ENCODE results near the gene ATP6V1G1. TPM values are rescaled to one million over a fixed set of nuclear protein-coding genes. Genes with fewer than 3 reads are reported as not detected.

Gene ATP6V1G1
- total and polyA plus RNA-seq, 2 experiments from 2014 or later, result 337 to 439 TPM

- peak overlapping the region; percentile 80 for H3K4me2 ChIP-seq
- peaks cover 21% of the 10 kb centered on the region for H3K4me1 ChIP-seq (ENCODE audit: insufficient read depth)
- 77% methylated on average over 7 of the region's 7 CpGs for WGBS (ENCODE audit: low lambda C conversion rate, missing lambda C conversion rate)
Measured at GRCh38 chr9:114613087-114613486, 25.5 kb downstream of the ATP6V1G1 start.

GRCh38 chr9:114613919-114614318, 26.4 kb downstream of the ATP6V1G1 start:
- H2AFZ ChIP-seq, result no peak overlapping the region
- H3K9me2 ChIP-seq (replicated peaks; ENCODE audit: insufficient read depth), result no peaks in the 10 kb centered on the region
- no peaks in the 10 kb centered on the region for H3K9me3 ChIP-seq (ENCODE audit: low read depth)
- DNase-seq (ENCODE audit: low spot score), result no peak
- H3K36me3 ChIP-seq (replicated peaks; ENCODE audit: insufficient read depth, low read depth), result no peaks in the 10 kb centered on the region
- H3K79me2 ChIP-seq, result peaks cover 46% of the 10 kb centered on the region
- H3K27ac ChIP-seq, result no peak overlapping the region
- H3K4me3 ChIP-seq, result no peak overlapping the region
- WGBS (ENCODE audit: low lambda C conversion rate, missing lambda C conversion rate), result 91% methylated on average over 3 of the region's 3 CpGs
- no peaks in the 10 kb centered on the region for H3K27me3 ChIP-seq
- H3K4me1 ChIP-seq (ENCODE audit: insufficient read depth), result peaks cover 21% of the 10 kb centered on the region
- TF ChIP-seq EZH2phosphoT487 (IDR thresholded peaks at IDR 0.05; ENCODE audit: low read depth, severe bottlenecking, unreplicated experiment), result no peak
- TF ChIP-seq EZH2 (IDR thresholded peaks at IDR 0.05; ENCODE audit: borderline replicate concordance), result no peak
- TF ChIP-seq CTCF (IDR thresholded peaks at IDR 0.05; ENCODE audit: poor library complexity), result no peak
- peak overlapping the region; percentile 80 for H3K4me2 ChIP-seq
- no peaks in the 10 kb centered on the region for H4K20me1 ChIP-seq (ENCODE audit: insufficient read depth, poor library complexity, severe bottlenecking)

More at GRCh38 chr9:114613087-114613486, 25.5 kb downstream of the ATP6V1G1 start:
- H3K36me3 ChIP-seq (replicated peaks; ENCODE audit: insufficient read depth, low read depth), result no peaks in the 10 kb centered on the region
- H3K4me3 ChIP-seq, result no peak overlapping the region
- DNase-seq (ENCODE audit: low spot score), result no peak
- H3K9me3 ChIP-seq (ENCODE audit: low read depth), result no peaks in the 10 kb centered on the region
- no peaks in the 10 kb centered on the region for H3K9me2 ChIP-seq (replicated peaks; ENCODE audit: insufficient read depth)
- H4K20me1 ChIP-seq (ENCODE audit: insufficient read depth, poor library complexity, severe bottlenecking), result no peaks in the 10 kb centered on the region
- TF ChIP-seq CTCF (IDR thresholded peaks at IDR 0.05; ENCODE audit: poor library complexity) (no peak), EZH2phosphoT487 (IDR thresholded peaks at IDR 0.05; ENCODE audit: low read depth, severe bottlenecking, unreplicated experiment) (no peak), EZH2 (IDR thresholded peaks at IDR 0.05; ENCODE audit: borderline replicate concordance) (no peak)
- H2AFZ ChIP-seq, result no peak overlapping the region
- H3K27ac ChIP-seq, result peak overlapping the region; percentile 99
- no peaks in the 10 kb centered on the region for H3K27me3 ChIP-seq
- peaks cover 43% of the 10 kb centered on the region for H3K79me2 ChIP-seq

- Histone ChIP-seq H3K4me2 (no peak overlapping the region), H3K79me2 (peaks cover 46% of the 10 kb centered on the region), H4K20me1 (ENCODE audit: insufficient read depth, poor library complexity, severe bottlenecking) (no peaks in the 10 kb centered on the region), H3K36me3 (replicated peaks; ENCODE audit: insufficient read depth, low read depth) (no peaks in the 10 kb centered on the region), H3K27ac (no peak overlapping the region), H3K9me2 (replicated peaks; ENCODE audit: insufficient read depth) (no peaks in the 10 kb centered on the region), H3K4me3 (no peak overlapping the region), H2AFZ (no peak overlapping the region), H3K27me3 (no peaks in the 10 kb centered on the region), H3K9me3 (ENCODE audit: low read depth) (no peaks in the 10 kb centered on the region), H3K4me1 (ENCODE audit: insufficient read depth) (peaks cover 21% of the 10 kb centered on the region)
- TF ChIP-seq EZH2 (IDR thresholded peaks at IDR 0.05; ENCODE audit: borderline replicate concordance), result no peak
- no peak for TF ChIP-seq EZH2phosphoT487 (IDR thresholded peaks at IDR 0.05; ENCODE audit: low read depth, severe bottlenecking, unreplicated experiment)
- no peak for TF ChIP-seq CTCF (IDR thresholded peaks at IDR 0.05; ENCODE audit: poor library complexity)
- WGBS (ENCODE audit: low lambda C conversion rate, missing lambda C conversion rate), result 96% methylated on average over 3 of the region's 3 CpGs
- no peak for DNase-seq (ENCODE audit: low spot score)
Measured at GRCh38 chr9:114614373-114614772, 26.8 kb downstream of the ATP6V1G1 start.

Data from hepatocyte (in vitro differentiated cells).